Muscle of leg (tissue), 9 donors: ENCODE measurements around the gene CHMP6. TPM values are rescaled to one million over a fixed set of nuclear protein-coding genes. Genes with fewer than 3 reads are reported as not detected.

Experiments used
- polyA plus RNA-seq, 8 donors: library from polyadenylated mRNA; unstranded; fragments of 120-200 nt; gene quantifications; one replicate each; pipeline versions ENCODE4 v1.2.1 to v1.2.3, GENCODE V29; 2013; ENCODE audit warnings: inconsistent platforms in 1 of 8, low replicate concordance in 1 of 8; ENCODE audit not compliant: insufficient read length in 8 of 8, insufficient read depth in 1 of 8
- total RNA-seq: library from RNA; stranded (reverse); fragments of 120-200 nt; gene quantifications from one replicate; pipeline ENCODE4 v1.2.4, GENCODE V29; 2013

The CHMP6 gene
- total and polyA plus RNA-seq, 9 donors: 7.8 to 32.1 (median 25.4) TPM

Other genes with a start within 250 kb of the CHMP6 start
- 14.4 TPM for gene BAIAP2, start 43.3 kb downstream of the CHMP6 start, total RNA-seq
- gene BAIAP2, start 43.3 kb downstream of the CHMP6 start, polyA plus RNA-seq: 10 to 100 TPM; 11.6 to 24.7 (median 17.2) TPM
- gene PVALEF, start 173.7 kb downstream of the CHMP6 start, total RNA-seq: 1.2 TPM
- 1 to 10 TPM in 3 of 8 donors, under 1 TPM in 5; 0.21 to 1.4 (median 0.97) TPM for gene PVALEF, start 173.7 kb downstream of the CHMP6 start, polyA plus RNA-seq
- 6.3 TPM for gene AATK, start 174.4 kb downstream of the CHMP6 start, total RNA-seq
- 10 to 100 TPM in 4 of 8 donors, 1 to 10 TPM in 4; 7.8 to 18.1 (median 11.3) TPM for gene AATK, start 174.4 kb downstream of the CHMP6 start, polyA plus RNA-seq
- 8.3 TPM for gene CEP131, start 231.1 kb downstream of the CHMP6 start, total RNA-seq
- 10 to 100 TPM; 12.4 to 16.4 (median 13.6) TPM for gene CEP131, start 231.1 kb downstream of the CHMP6 start, polyA plus RNA-seq
- gene TEPSIN, start 247.2 kb downstream of the CHMP6 start, total RNA-seq: 8.9 TPM
- gene TEPSIN, start 247.2 kb downstream of the CHMP6 start, polyA plus RNA-seq: 10 to 100 TPM in 7 of 8 donors, 1 to 10 TPM in 1; 9.3 to 19.3 (median 14.6) TPM
- 69.7 TPM for gene NDUFAF8, start 247.5 kb downstream of the CHMP6 start, total RNA-seq
- 10 to 100 TPM; 36.3 to 55.8 (median 49.6) TPM for gene NDUFAF8, start 247.5 kb downstream of the CHMP6 start, polyA plus RNA-seq